22Rv1 (cell line): Measurements from ENCODE around the gene TMEM218.

Experiments used
- CTCF ChIP-seq: fragments of 450-650 bp; IDR thresholded peaks from 2 replicates; pipeline ENCODE4 v1.5.1; 2017; ENCODE audit warnings: mild to moderate bottlenecking
- ZFX ChIP-seq: fragments of 450-650 bp; IDR thresholded peaks from 2 replicates; pipeline ENCODE4 v1.6.1; 2017; ENCODE audit warnings: antibody characterized with exemption, borderline replicate concordance

- TF ChIP-seq CTCF (peak; percentile 85), ZFX (no peak)
Measured at GRCh38 chr11:125123947-125124617, 12.7 kb upstream of the TMEM218 start.
